Natural killer cell (primary cell): ENCODE results near the gene CUL7. TPM values are rescaled to one million over a fixed set of nuclear protein-coding genes. Genes with fewer than 3 reads are reported as not detected.

Source experiments
- ATAC-seq, 3 donors: fragments of 150-1000 bp in 2 of 3; fragments of 200-7000 bp in 1 of 3; cut with Tn5 transposase; 1 replicate in 1 of 3; 2 replicates in 2 of 3; pipeline ENCODE4 v1.10.0; 2021; ENCODE audit warnings: mild to moderate bottlenecking in 2 of 3, moderate library complexity in 2 of 3
- DNase-seq, 2 donors: peaks; one replicate each; pipeline versions ENCODE4 v3.0.0 to v3.0.0-alpha.2; 2013 to 2021; ENCODE audit warnings: mixed read lengths in 1 of 2
- H3K27ac ChIP-seq: one replicate; pipeline ENCODE4 v1.5.1; 2013; ENCODE audit warnings: mild to moderate bottlenecking, low read length
- H3K27me3 ChIP-seq: one replicate; pipeline ENCODE4 v1.6.1; 2013; ENCODE audit warnings: low read length; ENCODE audit not compliant: control insufficient read depth, insufficient read depth
- H3K36me3 ChIP-seq: one replicate; pipeline ENCODE4 v1.6.1; 2013; ENCODE audit warnings: low read length; ENCODE audit not compliant: control insufficient read depth, insufficient read depth
- H3K4me1 ChIP-seq: one replicate; pipeline ENCODE4 v1.6.1; 2013; ENCODE audit warnings: low read length; ENCODE audit not compliant: control insufficient read depth, insufficient read depth
- H3K4me3 ChIP-seq: one replicate; pipeline ENCODE4 v1.5.1; 2013; ENCODE audit warnings: low read length
- H3K9me3 ChIP-seq: one replicate; pipeline ENCODE4 v1.6.1; 2013; ENCODE audit warnings: low read length; ENCODE audit not compliant: control insufficient read depth, insufficient read depth
- H3K27ac Mint-ChIP-seq, 2 donors: one replicate each; pipeline ENCODE4 v1.8.0; 2022; ENCODE audit warnings: mild to moderate bottlenecking in 2 of 2, mixed read lengths in 2 of 2, moderate library complexity in 1 of 2
- H3K27me3 Mint-ChIP-seq, 2 donors: one replicate each; pipeline ENCODE4 v1.8.0; 2022; ENCODE audit warnings: low read depth in 2 of 2, mixed read lengths in 2 of 2
- H3K36me3 Mint-ChIP-seq: one replicate; pipeline ENCODE4 v1.8.0; 2022; ENCODE audit warnings: mixed read lengths
- H3K4me1 Mint-ChIP-seq, 2 donors: one replicate each; pipeline ENCODE4 v1.8.0; 2022; ENCODE audit warnings: mixed read lengths in 2 of 2
- H3K4me3 Mint-ChIP-seq: one replicate; pipeline ENCODE4 v1.8.0; 2022; ENCODE audit warnings: mild to moderate bottlenecking, moderate library complexity, mixed read lengths
- H3K9me3 Mint-ChIP-seq, 2 donors: one replicate each; pipeline ENCODE4 v1.8.0; 2022; ENCODE audit warnings: mixed read lengths in 2 of 2
- CTCF ChIP-seq: fragments of 200-600 bp; IDR thresholded peaks from one replicate; pipeline ENCODE4 v1.8.0; 2022; ENCODE audit warnings: antibody characterized with exemption
- WGBS: methylation state at CpG from one replicate; pipeline ENCODE4 v1.1.7; 2013; ENCODE audit warnings: missing lambda C conversion rate; ENCODE audit not compliant: insufficient coverage; 5-methylcytosine and 5-hydroxymethylcytosine counted together
- intact Hi-C: fragments of 100-400 bp; cut with micrococcal nuclease; formaldehyde crosslinking; loops from one replicate; pipeline ENCODE4 v1.14.2; 2022
- total RNA-seq, 4 donors: library from RNA; stranded (reverse); fragments of 120-200 nt in 1 of 4; gene quantifications; one replicate each; pipeline versions ENCODE4 v1.2.3 to v1.2.4, GENCODE V29; 2013 to 2022

CUL7 gene
- total RNA-seq, 3 donors from 2014 or later (not counting 1 experiment from before 2014, with no cell fraction given), result 9.6 to 10.1 (median 9.9) TPM

- no peak for ATAC-seq
- no peaks in the 10 kb centered on the region for H3K9me3 Mint-ChIP-seq
- no peak overlapping the region for H3K4me3 ChIP-seq
- H3K27me3 Mint-ChIP-seq, result no peaks in the 10 kb centered on the region
- no peak overlapping the region for H3K4me3 Mint-ChIP-seq
- no peaks in the 10 kb centered on the region for H3K4me1 ChIP-seq
- intact Hi-C loops, result no loop called here
- no peak overlapping the region for H3K27ac ChIP-seq
- DNase-seq, result no peak
- no peak for TF ChIP-seq CTCF
- H3K27me3 ChIP-seq, result no peaks in the 10 kb centered on the region
- no peaks in the 10 kb centered on the region for H3K9me3 ChIP-seq
- peak overlapping the region; percentile 6 to 30 for H3K27ac Mint-ChIP-seq
- WGBS, result 100% methylated on average over 2 of the region's 2 CpGs
- peaks cover 45% of the 10 kb centered on the region for H3K36me3 ChIP-seq
- peaks cover 0 to 6% of the 10 kb centered on the region in 2 donors for H3K4me1 Mint-ChIP-seq
- no peaks in the 10 kb centered on the region for H3K36me3 Mint-ChIP-seq
These were observed 20.0 kb downstream of the CUL7 start for GRCh38 chr6:43033496-43034189.

GRCh38 chr6:43032326-43032725 lies 21.3 kb downstream of the CUL7 start:
- ATAC-seq, result no peak
- Histone ChIP-seq H3K9me3 (no peaks in the 10 kb centered on the region), H3K27me3 (no peaks in the 10 kb centered on the region), H3K27ac (no peak overlapping the region), H3K4me3 (no peak overlapping the region), H3K36me3 (peaks cover 44% of the 10 kb centered on the region), H3K4me1 (no peaks in the 10 kb centered on the region)
- Mint-ChIP-seq H3K27me3 (no peaks in the 10 kb centered on the region), H3K9me3 (no peaks in the 10 kb centered on the region), H3K4me3 (no peak overlapping the region), H3K36me3 (peaks cover 8% of the 10 kb centered on the region), H3K4me1 (peaks cover 0 to 6% of the 10 kb centered on the region in 2 donors), H3K27ac (no peak overlapping the region)
- intact Hi-C loops, result no loop called here
- 89% methylated on average over 3 of the region's 4 CpGs for WGBS
- TF ChIP-seq CTCF, result no peak
- no peak for DNase-seq

- 97% methylated on average over 9 of the region's 9 CpGs for WGBS
- no peak for TF ChIP-seq CTCF
- Mint-ChIP-seq H3K9me3 (no peaks in the 10 kb centered on the region), H3K27me3 (no peaks in the 10 kb centered on the region), H3K4me3 (no peak overlapping the region), H3K4me1 (peaks cover 9 to 12% of the 10 kb centered on the region in 2 donors), H3K36me3 (peaks cover 8% of the 10 kb centered on the region), H3K27ac (no peak overlapping the region)
- Histone ChIP-seq H3K4me1 (no peaks in the 10 kb centered on the region), H3K27me3 (no peaks in the 10 kb centered on the region), H3K27ac (no peak overlapping the region), H3K36me3 (peaks cover 58% of the 10 kb centered on the region), H3K9me3 (no peaks in the 10 kb centered on the region), H3K4me3 (no peak overlapping the region)
- intact Hi-C loops, result no loop called here
- no peak for DNase-seq
- ATAC-seq, result no peak
These were observed 24.5 kb downstream of the CUL7 start for GRCh38 chr6:43029120-43029519.

GRCh38 chr6:43026365-43026764 lies 27.3 kb downstream of the CUL7 start:
- Mint-ChIP-seq H3K27me3 (no peaks in the 10 kb centered on the region), H3K4me1 (peaks cover 12 to 23% of the 10 kb centered on the region in 2 donors), H3K4me3 (no peak overlapping the region), H3K36me3 (peaks cover 8% of the 10 kb centered on the region), H3K9me3 (no peaks in the 10 kb centered on the region), H3K27ac (no peak overlapping the region)
- peaks cover 14% of the 10 kb centered on the region for H3K4me1 ChIP-seq
- no peak for DNase-seq
- no peak overlapping the region for H3K4me3 ChIP-seq
- no peak for ATAC-seq
- intact Hi-C loops, result no loop called here
- no peak for TF ChIP-seq CTCF
- peaks cover 50% of the 10 kb centered on the region for H3K36me3 ChIP-seq
- WGBS, result over 99% methylated on average over 5 of the region's 5 CpGs
- no peaks in the 10 kb centered on the region for H3K27me3 ChIP-seq
- H3K27ac ChIP-seq, result no peak overlapping the region
- H3K9me3 ChIP-seq, result no peaks in the 10 kb centered on the region
